Measurements from ENCODE around the gene CD70.
"Not testable (repeated sequence)": the region's sequence is repeated elsewhere in the genome, so short reads cannot be mapped to it uniquely, and the experiment has no call there.

CD70 gene

DNA sequence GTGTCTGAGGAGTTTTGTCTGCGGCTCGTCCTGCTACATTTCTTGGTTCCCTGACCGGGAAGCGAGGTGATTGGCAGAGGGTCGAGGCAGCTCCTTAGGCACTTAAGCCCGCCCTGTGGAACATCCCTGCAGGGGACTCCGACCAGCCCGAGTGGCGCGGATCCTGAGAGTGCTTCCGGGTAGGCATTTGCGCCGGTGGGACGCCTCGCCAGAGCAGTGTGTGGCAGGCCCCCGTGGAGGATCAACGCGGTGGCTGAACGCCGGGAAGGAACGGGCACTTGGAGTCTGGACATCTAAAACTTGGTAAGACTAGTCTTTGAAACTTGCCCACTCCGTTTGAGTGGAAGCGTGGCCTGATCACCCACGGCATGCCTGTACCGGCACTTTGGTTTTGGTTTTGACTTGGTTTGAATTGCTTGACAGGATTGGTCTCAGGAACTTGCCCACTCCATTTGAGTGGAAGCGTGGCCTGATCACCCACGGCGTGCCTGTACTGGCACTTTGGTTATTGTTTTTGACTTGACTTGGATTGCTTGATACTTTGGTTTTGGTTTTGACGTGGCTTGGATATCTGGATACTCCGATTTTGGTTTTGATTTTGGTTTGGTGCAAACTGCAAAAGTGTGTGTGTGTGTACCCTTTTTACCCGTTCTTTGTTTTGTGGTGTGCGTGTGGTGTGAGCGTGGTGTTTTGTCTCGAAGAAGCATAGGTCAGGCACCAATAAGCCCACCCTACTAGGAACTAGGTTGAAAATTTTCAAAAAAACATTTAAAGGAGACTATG is 6.7 kb upstream of the CD70 start:
- not testable (repeated sequence) for DNase-seq (ENCODE audit: low read depth)

DNA sequence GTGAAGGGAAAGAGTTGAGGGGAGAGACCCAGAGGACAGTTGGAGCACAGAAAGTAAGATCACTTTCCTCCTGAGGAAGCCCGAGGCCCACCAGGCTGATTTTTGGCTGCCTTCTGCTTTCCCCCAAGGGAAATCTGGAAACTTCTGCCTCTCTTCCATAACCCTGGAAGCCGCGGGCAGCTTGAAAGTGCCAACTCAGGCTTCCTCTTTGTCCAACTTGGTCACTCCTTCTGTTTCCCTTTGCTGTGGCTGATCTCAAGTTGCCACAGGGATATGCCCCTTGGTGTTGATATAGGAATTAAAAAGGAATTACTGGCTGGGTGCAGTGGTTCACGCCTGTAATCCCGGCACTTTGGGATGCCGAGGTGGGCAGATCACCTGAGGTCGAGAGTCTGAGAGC is 5.7 kb upstream of the CD70 start:
- no peak for DNase-seq (ENCODE audit: low read depth)

DNA sequence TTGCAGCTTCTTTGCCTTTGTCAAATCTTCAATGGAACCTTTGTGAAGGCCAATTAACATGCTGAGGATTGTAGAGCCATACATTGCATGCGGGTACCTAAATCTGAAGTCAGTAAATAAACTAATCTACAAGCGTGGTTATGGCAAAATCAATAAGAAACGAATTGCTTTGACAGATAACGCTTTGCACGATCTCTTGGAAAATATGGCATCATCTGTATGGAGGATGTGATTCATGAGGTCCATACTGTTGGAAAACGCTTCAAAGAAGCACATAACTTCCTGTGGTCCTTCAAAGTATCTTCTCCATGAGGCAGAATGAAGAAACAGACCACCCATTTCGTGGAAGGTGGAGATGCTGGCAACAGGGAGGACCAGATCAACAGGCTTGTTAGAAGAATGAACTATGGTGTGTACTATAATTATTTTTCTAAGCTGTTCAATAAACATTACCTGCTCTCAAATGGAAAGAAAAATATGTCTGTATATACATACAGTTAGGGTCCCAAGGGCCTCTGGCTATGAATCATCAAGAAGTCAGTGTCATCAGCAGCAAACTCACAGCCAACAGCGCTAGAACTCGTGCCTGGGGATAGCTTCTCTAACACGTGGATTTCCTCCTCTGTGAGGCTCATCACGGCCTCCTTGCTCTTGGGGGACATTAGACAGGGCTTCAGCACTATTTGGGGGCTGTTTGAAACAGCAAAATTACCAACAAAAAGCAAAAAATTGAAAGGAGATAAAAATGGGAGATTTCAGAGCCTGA is 2.9 kb upstream of the CD70 start:
- DNase-seq (ENCODE audit: low read depth) = no peak

DNA sequence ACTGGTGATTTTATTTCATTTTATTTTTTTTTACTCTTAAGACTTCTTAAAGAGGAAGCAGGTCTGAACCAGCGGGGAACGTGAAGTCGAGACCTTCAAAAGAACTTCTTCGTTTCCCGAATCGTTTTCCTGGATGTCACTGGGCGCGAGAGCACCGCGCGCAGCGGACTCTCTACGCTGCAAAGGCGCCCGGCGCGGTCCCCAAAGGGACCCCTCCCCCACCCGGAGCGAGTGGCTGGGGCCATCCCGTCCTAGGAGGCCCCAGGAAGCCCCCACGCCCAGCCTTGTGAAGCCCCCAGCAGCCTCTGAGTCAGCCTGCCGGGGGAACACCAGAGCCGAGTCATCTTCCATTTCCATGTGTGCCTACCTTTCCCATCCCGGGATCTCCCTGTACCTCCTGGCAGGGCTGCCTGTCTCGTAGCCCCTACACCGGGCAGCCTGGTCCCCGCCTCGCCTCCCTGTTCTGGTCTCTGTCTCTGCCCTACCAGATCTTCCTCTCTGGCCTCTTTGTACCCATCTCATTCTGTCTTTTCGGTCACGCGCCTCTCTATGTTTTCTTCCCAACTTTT is 608 bp downstream of the CD70 start:
- DNase-seq (ENCODE audit: low read depth) = no peak

DNA sequence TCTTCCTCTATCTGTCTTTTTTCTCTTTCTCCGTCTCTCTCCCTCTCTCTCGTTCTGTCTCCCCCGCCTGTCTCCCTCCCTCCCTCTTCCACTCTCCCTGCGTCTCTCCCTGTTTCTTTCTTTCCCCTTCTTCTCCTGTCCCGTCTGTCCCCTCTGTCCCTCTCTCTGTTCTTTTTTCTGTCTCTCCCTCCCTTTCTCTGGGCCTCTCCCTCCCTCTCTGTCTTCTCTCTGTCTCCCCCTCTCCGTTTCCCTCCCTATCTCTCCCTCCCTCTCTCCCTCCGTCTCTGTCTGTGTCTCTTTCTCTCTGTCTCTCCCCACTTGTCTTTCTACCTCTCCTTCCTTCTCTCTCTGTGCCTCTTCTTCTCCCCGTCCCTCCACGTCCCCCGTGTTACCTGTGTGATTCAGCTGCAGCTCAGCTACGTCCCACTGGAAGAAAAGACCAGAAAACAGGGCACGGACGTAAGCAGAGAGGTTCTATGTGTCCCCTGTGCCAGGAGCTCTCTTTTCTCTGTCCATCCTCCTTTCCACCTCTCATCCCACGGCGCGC is 1.2 kb downstream of the CD70 start:
- DNase-seq (ENCODE audit: low read depth) = no peak

DNA sequence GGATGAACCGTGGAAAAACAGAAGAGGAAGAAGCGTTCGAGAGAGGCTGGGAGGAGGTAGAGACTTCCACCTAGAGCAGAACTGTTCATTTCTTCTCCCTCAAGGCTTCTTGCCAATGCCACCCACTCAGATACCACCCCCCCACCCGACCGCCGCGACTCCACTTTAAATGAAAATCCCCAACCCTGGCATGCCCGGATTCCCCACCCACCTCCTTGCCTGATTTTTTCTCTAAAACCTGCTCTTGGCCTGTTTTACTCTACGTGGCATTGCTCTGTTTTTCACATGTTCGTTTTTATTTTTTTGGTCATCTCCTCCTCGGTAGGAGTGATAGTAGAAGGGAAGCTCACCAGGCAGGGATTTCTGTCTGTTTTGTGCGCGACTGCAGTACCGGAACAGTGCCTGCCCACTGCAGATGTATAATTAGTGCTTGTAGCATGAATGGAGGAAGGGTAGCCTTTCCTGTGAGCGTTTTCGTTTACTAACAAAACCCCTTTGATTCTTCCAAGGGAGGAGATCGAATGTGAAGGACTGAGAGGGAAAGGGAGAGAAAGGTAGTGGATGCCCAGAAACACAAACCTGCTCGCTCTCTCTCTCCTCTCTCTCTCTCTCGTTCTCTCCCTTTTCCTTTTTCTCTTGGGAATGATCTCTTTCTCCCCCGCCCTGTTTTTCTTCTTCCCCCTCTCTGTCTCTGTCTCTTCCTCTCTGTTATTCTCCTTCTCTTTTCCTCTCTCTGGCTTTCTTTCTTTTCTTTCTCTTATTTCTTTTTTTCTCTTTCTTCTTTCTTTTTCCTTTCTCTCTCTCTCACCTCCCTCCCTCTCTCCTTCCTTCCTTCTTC is 2.2 kb downstream of the CD70 start:
- no peak for DNase-seq (ENCODE audit: low read depth)

DNA sequence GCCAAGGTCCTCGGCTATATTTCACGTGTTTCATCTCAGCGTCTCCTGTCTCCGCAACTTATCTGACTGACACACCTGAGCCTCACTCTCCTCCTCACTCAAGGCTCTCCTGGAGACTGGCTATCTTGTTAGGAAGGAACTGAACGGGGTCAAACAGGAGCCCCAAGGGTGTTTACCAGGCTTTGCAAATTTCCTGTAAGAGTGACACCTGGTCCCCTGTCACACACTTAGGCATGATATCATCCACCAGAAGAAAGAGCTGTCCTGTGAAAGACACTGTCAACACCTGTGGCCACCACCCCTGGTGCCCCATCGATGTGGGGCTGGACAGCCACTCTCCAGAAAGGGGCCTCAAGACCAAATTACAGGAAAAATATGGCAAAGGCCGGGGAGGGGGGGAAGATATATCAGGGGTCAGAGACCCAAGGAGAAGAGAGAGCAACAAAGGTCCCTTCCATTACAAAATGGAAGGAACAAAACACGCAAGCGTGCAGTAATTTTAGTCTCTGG is 2.9 kb downstream of the CD70 start:
- no peak for DNase-seq (ENCODE audit: low read depth)

DNA sequence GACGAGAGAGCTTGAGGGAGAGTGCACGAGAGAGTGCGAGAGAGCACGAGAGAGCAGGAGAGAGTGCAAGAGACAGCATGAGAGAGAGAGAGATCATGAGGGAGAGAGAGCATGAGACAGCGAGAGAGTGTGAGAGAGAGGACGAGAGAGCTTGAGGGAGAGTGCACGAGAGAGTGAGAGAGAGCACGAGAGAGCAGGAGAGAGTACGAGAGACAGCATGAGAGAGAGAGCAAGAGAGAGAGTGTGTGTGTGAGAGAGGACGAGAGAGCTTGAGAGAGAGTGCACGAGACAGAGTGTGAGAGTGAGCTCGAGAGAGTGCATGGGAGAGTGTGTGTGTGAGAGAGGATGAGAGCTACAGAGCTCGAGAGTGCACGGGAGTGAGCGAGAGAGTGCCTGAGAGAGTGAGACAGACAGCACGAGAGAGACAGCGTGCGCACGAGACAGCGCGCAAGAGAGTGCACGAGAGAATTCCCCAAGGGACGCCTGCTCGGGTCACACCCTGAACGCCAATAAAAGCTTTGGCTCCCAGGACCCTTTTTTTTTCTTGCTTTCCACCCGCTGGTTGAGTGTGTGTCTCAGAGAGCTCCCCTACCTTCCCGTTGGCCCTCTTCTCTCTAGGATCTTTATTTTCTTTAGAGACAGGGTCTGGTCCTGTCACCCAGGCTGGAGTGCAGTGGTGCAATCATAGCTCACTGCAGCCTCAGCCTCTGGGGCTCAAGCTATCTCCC is 3.7 kb downstream of the CD70 start:
- DNase-seq (ENCODE audit: low read depth) = no peak

DNA sequence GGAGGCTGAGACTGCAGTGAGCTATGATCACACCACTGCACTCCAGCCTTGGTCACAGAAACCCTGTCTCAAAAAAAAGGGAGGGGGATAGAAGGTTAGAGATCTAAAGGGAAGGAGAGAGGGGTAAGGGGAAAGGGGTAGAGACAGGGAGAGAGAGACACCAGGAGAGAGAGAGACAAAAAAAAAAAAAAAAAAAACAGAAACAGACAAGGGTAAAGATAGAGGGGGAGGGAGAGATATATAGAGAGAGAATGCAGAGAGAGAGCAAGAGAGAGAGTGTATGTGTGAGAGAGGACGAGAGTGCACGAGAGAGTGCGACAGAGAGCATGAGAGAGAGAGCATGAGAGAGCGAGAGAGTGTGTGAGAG is 4.2 kb downstream of the CD70 start:
- no peak for DNase-seq (ENCODE audit: low read depth)

DNA sequence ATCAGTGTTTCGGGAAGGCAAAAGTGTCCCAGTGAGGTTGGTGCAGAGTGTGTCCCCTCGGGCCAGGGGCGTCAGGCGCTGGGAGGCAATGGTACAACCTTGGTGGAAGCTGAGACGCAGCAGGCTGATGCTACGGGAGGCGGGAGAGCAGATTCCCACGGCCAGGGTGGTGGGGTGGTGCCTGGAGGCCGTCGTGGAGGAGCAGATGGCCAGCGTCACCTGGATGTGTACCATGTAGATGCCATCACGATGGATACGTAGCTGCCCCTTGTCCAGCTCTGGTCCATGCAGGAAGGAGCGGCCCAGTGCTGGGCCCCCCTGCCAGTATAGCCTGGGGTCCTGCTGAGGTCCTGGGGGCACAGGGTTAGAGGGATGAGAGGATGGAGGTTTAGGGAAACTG is 4.9 kb downstream of the CD70 start:
- DNase-seq (ENCODE audit: low read depth) = no peak

DNA sequence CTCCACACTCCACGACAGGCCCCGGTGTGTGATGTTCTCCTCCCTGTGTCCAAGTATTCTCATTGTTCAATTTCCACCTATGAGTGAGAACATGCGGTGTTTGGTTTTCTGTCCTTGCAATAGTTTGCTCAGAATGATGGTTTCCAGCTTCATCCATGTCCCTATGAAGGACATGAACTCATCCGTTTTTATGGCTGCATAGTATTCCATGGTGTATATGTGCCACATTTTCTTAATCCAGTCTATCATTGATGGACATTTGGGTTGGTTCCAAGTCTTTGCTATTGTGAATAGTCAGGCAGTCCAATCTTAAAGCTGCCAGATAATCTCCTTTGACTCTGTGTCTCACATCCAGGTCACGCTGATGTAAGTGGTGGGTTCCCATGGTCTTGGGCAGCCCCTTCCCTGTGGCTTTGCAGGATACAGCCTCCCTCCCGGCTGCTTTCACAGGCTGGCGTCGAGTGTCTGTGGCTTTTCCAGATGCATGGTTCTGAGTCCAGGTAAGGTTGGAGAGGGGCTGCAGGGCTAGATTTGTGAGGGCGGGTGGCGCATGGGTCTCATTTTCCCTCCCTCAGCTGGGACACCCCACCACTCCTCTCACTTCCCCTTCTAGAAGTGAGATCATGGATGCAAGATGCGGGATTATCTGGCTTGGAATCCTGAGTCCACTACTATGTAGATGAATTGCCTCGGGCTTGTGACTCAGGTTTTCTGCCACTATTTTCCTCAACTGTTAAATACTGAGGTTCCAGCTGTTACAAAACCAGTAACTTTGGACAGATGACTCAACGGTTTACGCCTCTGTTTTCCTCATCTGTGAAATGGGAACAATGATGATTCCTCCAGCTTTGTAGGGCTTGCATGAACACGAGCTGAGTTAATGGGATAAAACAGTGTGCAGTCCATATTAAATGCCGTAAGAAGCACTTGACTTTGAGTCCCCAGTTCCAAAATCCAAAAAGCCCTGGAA is 8.2 kb downstream of the CD70 start:
- not testable (repeated sequence) for DNase-seq (ENCODE audit: low read depth)

DNA sequence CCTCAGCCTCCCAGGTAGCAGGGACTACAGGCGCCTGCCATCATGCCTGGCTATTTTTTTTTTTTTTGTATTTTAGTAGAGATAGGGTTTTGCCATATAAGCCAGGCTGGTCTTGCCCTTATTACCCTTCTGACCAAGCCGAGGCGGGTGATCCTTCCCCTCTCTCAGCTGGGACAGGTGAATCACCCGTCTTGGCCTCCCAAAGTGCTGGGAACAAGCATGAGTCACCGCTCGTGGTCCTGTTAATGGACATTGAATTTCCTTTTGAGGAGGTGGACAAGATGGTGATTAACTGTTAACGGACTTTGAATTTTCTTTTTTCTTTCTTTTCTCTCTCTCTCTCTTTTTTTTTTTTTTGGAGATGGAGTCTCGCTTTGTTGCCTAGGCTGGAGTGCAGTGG is 10.6 kb downstream of the CD70 start:
- no peak for DNase-seq (ENCODE audit: low read depth)

DNA sequence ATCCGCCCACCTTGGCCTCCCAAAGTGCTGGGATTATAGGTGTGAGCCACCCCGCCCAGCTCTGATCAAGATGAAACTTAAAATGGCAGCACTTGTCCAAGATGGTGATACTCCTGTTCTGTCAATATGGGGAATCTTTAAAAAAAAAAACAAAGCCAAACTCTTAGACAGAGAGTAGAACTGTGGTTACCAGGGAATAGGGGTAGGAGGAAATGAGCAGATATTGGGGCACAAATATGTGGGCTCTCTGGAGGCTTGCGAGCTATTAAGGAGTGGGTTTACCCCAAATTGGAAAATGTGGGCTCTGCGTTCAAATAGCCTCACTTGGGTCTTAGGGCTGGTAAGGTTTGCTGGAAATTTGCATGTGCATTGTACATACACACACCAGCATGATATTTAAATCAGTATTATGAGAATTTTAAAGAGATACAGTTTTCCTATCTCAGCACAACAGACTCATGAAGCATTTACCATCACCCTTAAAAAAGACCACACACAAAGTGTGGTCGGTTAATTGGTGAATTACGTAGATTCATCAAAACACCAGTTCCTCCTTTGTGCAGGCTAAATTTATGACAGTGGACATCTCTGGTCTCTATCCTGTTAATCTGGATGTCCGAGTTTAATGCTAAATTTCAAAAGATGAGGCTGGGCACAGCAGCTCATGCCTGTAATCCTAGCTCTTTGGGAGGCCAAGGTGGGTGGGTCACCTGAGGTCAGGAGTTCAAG is 11.3 kb downstream of the CD70 start:
- DNase-seq (ENCODE audit: low read depth) = no peak

DNA sequence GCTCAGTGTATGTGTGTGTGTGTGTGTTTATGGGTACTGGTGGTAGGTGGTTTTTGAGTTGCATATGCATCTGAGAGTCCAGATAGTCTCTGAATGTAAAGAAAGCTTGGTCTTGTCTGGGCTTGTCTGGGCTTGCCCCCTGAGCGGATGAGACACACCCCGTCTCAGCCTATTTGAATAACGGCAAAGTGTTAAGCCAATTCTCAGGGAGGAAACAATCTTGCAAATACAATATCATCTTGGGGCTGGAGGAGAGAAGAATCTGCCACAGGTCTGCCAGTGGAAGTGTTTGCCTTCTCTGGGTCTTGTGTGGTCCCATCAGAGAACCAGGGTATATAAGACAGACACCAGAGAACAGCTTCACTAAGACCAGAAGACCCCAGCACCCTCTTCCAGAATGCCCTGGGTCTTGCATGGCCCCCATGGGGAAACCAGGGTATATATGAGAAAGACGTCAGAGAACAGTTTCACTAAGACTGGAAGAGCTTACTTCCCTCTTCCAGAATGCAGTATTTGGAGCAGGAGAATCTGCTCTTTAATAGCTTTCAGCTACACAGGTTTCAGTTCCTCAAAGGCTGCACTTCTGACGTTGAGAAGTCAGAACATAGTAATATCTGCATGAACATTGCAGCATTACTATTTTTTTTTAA is 13.3 kb downstream of the CD70 start:
- no peak for DNase-seq (ENCODE audit: low read depth)

DNA sequence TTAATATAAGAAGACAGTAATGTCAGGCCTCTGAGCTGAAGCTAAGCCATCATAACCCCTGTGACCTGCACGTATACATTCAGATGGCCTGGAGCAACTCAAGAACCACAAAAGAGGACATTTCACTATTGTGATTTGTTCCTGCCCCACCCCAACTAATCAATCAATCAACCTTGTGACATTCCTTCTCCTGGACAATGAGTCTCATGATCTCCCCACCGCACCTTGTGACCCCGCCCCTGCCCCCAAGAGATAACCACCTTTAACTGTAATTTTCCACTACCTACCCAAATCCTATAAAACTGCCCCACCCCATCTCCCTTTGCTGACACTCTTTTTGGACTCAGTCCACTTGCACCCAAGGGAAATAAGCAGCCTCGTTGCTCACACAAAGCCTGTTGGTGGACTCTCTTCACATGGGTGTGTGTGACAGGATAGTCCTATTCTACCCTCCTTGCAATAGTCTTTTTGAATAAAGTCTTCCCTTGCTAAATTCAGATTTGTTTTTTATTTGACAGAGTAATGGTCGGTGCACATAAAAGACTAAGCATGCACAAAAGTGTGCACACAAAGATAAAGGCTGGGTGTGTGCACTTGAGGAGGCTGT is 14.0 kb downstream of the CD70 start:
- DNase-seq (ENCODE audit: low read depth) = no peak

DNA sequence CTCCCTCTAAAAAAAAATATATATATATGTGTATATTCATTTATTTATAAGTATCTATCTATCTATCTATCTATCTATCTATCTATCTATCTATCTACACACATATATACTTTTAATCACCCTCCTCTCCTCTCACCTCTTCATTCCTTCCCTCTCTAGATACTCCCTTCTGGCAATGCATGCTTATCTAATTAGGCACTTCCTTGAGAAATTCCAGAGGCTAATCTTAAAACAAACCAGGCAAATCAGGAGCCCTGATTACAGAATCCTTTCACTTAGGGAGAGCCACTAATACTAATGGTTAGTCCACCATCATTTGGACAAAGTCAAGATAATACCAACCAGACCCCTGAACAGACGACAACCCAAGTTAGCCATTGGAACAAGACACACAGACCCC is 17.6 kb downstream of the CD70 start:
- no peak for DNase-seq (ENCODE audit: low read depth)

DNA sequence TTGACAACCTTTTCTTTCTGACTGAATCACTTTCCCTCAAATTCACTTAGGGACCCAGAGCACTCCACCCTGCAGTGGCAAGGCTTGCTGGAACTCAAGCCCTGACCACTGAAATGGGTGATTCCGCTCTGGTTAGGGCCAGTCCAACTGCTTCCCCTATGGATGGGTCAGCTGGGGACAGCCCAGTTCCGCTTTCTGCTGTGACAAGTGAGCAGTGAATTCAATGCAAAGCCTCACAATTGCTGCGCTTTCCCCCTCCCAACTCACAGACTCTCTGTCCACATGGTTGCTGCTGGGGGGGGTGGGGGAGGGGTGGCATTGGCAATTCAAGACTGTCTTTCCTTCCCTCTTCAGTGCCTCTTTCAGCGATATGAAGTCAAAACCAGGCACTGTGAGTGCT is 18.7 kb downstream of the CD70 start:
- no peak for DNase-seq (ENCODE audit: low read depth)

DNA sequence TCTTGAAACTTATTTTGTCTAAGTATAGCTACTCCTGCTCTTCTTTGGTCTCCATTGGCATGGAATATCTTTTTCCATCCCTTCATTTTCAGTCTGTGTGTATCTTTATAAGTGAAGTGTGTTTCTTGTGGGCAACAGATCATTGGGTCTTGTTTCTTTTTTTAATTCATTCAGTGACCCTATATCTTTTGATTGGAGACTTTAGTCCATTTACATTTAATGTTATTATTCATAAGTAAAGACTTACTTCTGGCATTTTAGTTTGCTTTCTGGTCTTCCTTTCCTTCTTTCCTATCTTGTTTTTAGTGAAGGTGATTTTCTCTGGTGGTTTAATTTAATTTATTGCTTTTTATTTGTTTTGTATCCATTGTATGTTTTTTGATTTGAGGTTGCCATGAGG is 19.8 kb downstream of the CD70 start:
- no peak for DNase-seq (ENCODE audit: low read depth)
